NCI-H1417 treated with DMSO at 0.1 percent for 48 hours (cell line): ENCODE measurements around the gene P2RY11.

Source experiments
- DNase-seq: peaks from one replicate; lab custom pipeline; 2025; lab: John Stamatoyannopoulos, UW

P2RY11 gene

DNA sequence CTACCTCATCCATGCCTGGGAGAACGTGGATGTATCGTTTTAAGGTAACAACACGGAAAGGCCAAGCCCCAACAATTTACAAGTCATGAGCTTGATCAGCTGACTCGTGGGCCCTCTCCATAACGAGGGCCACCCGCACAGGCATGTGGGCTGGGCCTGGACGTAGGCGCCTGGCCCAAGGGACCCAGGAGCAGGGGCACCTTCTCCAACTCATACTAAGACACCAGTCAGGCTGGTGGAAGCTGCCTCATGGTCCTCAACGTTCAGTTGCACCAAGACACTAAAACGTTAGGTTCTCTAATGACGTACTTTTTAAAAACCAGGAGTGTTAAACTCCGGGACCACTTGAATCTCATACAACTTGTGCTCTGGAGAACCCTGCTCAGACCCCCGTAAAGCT lies 30.0 kb downstream of the P2RY11 start:
- DNase-seq: no peak

DNA sequence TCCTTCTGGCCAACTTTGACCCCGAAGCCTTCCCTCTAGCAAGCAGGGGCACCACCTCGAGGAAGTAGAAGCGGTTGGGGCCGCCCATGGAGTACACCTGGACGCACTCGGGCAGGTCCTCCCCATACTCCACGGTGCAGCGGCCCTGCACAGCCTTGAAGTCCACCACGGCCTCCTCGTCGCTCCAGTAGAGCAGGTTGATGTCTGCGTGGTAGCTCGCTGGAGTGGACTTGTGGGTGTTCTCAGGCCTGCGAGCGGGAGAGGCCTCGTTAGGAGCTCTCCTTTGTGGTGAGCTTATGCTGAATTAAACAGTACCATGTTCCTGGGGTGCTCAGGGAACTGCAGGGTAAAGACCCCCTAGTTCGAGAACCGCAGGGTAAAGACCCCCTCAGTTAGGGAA lies 30.5 kb downstream of the P2RY11 start:
- DNase-seq: no peak

DNA sequence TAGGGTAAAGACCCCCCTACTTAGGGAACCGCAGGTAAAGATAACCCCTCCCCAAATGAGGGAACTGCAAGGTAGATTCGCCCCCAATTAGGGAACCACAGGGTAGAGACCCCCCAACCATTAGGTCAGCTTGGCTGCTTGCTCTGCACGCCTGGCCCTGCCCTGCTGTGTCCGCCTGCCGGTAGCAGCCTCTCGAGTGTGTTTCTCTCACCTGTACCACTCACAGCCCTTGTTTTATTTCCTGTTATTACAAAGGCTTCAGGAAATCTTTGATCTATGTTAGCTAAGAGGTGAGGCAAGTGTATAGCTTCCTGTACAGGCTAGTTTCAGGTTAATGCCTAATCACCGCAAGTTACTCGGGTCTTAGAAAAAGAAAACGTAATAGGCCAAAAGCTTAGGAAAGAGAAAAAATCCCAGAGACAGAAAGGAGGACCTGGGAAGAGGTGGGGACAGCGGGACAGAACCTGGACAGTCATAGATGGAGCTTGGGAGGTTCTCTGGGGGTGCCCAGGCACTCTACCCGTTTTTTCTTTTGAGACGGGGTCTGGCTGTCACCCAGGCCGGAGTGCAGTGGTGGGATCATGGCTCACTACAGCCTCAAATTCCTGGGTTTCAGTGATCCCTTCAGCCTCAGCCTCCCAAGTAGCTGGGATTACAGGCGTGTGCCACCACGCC lies 31.3 kb downstream of the P2RY11 start:
- no peak for DNase-seq

DNA sequence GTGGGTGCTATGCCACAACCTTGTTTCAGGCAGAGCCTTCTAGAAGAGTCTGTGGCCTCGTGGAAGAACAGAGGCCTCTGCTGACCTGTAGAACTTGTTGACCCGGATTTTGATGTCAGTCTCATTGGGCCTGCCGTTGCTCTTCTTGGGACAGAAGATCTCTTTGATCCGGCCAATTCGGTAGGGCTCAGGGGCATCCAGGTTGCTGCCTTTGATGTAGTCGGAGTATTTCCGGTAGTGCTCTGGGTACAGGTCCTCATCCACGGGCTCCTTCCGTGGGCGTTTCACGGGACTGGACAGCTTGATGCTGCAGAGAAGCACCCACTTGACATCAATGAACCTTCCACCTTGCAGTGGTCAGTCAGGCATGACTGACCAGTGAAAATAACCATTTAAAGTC lies 32.2 kb downstream of the P2RY11 start:
- DNase-seq: no peak

DNA sequence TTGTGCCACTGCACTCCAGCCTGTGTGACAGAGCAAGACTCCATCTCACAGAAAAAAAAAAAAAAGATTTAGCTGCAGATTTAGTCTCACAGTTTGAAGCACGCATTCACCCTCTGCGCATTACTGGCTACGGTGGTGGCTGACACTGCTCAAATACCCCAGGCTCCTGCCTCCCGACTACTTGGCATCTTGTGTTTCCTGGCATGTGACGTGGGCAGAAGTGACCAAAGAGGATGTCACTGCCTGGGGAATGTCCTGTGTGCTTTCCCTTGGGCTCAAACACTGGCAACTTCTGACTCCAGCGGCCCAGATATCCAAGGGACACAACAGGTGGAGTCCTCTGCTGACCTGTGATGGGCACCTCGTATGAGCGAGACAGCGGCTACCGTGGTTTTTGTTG lies 32.9 kb downstream of the P2RY11 start:
- no peak for DNase-seq

DNA sequence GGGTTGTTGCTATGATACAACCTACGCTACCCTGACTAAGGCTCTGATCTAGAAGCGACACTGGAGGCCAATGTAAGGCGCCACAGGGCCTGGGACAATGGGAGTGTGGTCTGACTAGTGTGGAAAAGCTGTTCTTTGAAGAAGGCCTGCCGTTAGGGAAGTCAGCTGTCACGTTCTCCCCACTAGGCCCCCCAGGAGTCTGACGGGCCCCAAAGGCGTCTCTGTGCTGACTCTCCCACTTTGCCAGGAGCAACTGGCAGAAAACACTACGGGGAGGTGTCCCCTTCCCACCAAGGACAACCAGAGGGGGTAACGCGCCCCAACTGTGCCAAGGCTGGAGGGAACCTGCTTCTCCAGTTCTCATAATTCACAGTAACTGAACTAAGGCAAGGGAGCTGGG lies 33.5 kb downstream of the P2RY11 start:
- DNase-seq: no peak

DNA sequence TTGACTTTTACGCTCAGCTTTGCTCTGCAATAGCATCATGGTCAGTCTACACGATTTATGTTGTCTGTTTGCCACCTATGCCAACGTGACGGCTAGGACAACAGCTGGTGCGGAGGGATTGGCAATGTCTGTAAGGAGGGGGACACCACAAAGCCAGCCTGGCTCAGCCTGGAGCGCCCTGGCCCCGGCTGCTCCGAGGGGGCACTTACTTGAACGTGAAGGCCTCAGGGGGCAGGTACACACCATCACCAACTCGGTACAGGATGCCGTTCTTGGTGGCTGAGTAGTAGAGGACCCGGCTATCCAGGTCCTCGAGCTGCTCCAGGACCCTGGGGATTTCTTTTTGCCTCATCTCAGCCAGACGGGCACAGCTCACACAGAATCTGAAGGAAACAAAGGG lies 34.6 kb downstream of the P2RY11 start:
- no peak for DNase-seq

DNA sequence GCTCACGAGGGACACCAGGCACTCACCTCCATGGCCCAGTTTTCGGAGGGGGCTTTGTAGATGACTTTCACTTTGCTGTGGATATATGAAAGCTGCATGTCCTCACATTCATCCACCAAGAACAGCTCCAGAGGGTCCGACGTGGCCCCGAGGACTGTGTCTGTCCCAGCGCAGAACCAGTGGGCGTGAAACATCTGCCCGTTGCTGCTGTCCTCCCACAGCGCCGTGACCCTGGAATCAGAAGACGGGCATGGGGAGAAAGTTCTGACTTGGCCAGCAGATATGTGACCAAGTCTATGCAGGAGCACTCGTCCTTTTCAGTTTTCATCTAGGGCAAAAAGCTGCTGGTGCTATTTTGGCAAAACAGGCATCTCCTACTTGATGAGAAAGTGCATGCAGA lies 37.9 kb downstream of the P2RY11 start:
- DNase-seq: no peak

DNA sequence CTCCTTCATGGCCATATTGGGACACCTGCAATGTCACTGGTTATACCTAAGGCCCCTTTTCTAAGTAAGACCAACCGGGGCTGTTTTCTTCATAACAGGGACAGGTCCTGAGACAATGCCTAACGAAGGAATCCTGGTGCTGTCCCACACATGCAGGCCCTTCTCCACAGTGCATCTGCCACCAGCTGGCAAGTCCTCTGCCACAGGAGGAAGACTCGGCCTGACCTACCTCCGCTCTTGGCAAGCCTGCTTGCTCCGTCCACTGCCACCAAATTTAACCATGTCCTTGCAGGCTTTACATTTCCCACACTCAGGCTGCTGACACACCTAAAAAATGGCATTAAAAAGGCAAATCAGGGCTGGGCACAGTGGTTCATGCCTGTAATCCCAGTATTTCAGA lies 40.0 kb downstream of the P2RY11 start:
- DNase-seq: no peak

DNA sequence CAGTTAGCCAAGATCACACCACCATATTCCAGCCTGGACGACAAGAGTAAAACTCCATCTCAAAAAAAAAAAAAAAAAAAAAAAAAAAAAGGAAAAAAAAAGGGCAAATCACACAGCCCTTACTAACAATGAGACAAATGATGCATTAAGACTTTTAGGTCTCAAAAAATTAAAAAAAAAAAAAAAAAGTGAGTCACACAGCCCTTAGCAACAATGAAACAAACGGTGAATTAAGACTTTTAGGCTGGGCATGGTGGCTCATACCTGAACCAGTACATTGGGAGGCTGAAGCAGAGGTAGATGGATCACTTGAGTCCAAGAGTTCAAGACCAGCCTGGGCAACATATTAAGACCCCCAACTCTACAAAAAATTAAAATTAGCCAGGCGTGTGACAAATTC lies 40.6 kb downstream of the P2RY11 start:
- no peak for DNase-seq

DNA sequence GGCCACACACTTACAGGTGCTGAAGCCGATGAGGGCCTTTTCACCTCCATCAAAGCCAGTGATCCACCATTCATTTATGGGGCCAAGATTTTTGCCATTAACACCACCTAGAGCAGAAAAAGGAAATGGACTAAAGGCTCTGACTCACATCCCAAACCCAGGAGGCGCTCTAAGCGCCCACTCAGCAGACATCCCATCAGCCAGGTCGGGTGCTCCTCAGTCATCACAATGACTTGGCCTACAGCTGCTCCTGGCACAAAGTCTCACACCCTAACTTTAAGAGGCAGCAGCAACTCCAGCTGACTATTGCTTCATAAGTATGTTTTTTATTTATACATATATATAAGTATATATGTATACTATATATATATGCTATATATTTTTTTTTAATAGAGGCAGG lies 44.3 kb downstream of the P2RY11 start:
- no peak for DNase-seq

DNA sequence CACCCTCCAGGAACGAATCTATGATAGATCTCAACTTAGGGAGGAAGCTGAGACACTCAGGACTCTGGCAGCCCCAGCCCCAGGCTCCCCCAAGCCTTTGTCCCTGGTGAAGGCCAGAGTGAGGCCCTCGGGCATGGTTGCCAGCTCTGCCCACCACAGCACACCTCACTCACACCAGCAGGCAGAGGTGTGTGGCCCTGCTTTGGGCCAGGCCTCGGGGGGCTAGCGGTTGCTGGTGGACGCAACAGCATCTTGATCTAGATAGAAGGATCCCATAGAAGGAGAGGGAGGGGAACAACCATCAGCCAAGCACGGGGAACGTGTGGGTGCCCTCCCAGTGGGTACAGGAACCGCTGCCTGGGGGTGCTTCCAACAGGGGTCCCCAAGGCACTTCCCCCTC lies 46.6 kb downstream of the P2RY11 start:
- DNase-seq: no peak

DNA sequence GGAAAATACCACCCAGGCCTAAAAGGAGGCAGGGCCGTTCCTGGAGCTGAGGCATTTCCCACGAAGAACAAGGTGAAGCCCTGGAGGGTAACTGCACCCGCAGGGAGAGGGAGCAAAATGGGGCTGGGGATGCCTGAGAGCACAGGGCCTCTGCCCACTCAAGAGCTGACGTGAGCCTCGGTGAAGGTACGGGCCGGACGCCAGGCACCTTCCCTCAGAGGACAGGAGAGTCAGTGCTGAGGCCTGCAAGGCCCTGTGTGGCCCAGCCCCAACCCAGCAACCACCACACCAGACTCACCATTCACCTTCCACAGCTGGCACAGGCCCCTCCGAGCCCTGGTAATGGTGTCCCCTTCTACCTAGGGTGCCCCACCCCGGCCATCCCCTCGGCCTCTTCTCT lies 47.0 kb downstream of the P2RY11 start:
- no peak for DNase-seq

DNA sequence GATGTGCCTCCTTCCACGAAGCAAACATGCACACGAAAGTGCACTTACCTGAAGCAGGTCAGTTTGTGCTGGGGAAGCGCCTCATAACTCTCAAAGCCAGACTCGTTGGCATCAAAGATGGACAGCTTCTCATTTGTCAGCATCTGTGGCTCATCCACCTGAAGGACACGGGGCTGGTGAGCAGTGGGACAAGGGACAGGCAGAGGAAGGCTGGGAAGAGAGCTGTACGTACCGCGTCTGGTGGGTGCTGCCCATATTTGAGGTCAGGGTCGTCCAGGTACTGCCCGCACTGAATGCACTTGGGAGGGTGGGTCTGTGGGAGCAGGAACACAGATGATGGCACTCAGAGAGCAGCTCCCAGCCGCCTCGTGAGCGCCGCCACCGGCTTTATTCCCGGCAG lies 48.1 kb downstream of the P2RY11 start:
- no peak for DNase-seq

DNA sequence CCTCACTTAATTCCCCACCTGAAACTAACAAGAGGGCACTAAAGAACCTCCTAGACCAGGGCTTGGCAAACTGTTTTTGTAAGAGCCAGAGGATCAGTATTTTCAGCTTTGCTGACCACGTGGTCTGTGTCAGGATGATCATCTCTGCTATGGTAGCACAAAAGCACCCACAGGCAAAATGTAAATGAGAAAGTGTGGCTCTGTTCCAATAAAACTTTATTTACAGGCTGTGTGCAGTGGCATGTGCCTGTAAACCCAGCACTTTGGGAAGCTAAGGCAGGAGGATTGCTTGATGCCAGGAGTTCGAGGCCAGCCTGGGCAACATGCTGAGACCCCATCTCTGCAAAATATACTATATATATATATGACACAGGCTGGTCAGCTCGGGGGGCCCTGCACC lies 52.0 kb downstream of the P2RY11 start:
- no peak for DNase-seq
